Activated B cell treated with CpG ODN at 0.5 μM for 24 hours (primary cell): ENCODE data around the gene PSMF1. TPM values are rescaled to one million over a fixed set of nuclear protein-coding genes. Genes with fewer than 3 reads are reported as not detected.

Experiments used
- ATAC-seq: fragments of 200-7000 bp; cut with Tn5 transposase; one replicate; pipeline ENCODE4 v1.10.0; 2021; ENCODE audit warnings: low read depth, mild to moderate bottlenecking, moderate library complexity
- CTCF ChIA-PET: fragments of 350-600 bp; sonication (Branson Sonifier 250); formaldehyde crosslinking; loops from one replicate; lab custom pipeline; 2021; ENCODE audit warnings: antibody characterized with exemption; lab: Charles Lee
- POLR2A ChIA-PET: fragments of 350-600 bp; sonication (Branson Sonifier 250); formaldehyde crosslinking; loops from one replicate; lab custom pipeline; 2021; ENCODE audit warnings: antibody characterized with exemption; lab: Charles Lee
- DNase-seq: peaks from one replicate; pipeline ENCODE4 v3.0.0; 2022
- H3K27ac Mint-ChIP-seq: one replicate; pipeline ENCODE4 v1.8.0; 2020; ENCODE audit warnings: mixed read lengths
- H3K27me3 Mint-ChIP-seq: one replicate; pipeline ENCODE4 v1.8.0; 2021; ENCODE audit warnings: mixed read lengths
- H3K36me3 Mint-ChIP-seq: one replicate; pipeline ENCODE4 v1.8.0; 2021; ENCODE audit warnings: low read depth, mixed read lengths
- H3K4me1 Mint-ChIP-seq: one replicate; pipeline ENCODE4 v1.8.0; 2021; ENCODE audit warnings: mixed read lengths
- H3K4me3 Mint-ChIP-seq: one replicate; pipeline ENCODE4 v1.8.0; 2020; ENCODE audit warnings: mild to moderate bottlenecking, mixed read lengths
- H3K9me3 Mint-ChIP-seq: one replicate; pipeline ENCODE4 v1.8.0; 2020; ENCODE audit warnings: mixed read lengths
- intact Hi-C: fragments of 100-400 bp; cut with micrococcal nuclease; formaldehyde crosslinking; loops from one replicate; pipeline ENCODE4 v1.15.1; 2024
- total RNA-seq: library from RNA; stranded (reverse); gene quantifications from 2 replicates; pipeline ENCODE4 v1.2.3, GENCODE V29; 2022
- TF ChIP-seq, protein P1 (sequence below): fragments of 200-600 bp; IDR thresholded peaks from one replicate; pipeline ENCODE4 v1.8.0; 2022; ENCODE audit warnings: antibody characterized with exemption, mild to moderate bottlenecking

Gene PSMF1
- total RNA-seq, 1 donor from 2014 or later, result 130 TPM

DNA sequence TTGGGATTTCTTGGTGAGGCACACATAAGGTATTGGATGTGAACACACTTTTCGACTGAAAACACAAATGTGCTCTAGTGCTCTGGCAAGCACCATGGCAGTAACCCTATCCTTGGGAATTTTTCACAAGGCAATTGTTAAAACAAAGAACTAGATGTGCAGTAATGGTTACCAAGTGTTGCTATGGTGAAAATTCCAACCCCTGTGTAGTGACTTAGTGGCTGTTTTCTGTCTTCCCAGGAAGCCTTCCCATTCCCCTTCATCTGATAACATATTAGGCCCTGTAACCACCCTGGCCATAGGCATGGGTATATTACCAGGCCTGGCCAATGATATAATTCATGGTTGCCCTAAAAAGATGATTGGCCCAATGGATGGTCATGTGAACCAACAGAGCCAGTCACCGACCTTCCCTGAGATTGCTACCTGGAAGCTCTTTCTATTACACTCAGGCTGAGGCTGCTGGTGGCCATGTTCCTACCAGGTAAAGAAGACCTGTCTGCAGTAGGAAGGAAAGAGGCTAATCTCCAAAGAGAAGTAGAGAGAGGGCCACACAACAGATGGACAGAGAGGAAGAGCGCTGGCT is 89.0 kb downstream of the PSMF1 start:
- H3K27me3 Mint-ChIP-seq, result peaks cover 16% of the 10 kb centered on the region
- no peaks in the 10 kb centered on the region for H3K9me3 Mint-ChIP-seq
- ATAC-seq (no peak), DNase-seq (no peak)
- H3K36me3 Mint-ChIP-seq, result no peaks in the 10 kb centered on the region
- TF ChIP-seq, protein P1, sequence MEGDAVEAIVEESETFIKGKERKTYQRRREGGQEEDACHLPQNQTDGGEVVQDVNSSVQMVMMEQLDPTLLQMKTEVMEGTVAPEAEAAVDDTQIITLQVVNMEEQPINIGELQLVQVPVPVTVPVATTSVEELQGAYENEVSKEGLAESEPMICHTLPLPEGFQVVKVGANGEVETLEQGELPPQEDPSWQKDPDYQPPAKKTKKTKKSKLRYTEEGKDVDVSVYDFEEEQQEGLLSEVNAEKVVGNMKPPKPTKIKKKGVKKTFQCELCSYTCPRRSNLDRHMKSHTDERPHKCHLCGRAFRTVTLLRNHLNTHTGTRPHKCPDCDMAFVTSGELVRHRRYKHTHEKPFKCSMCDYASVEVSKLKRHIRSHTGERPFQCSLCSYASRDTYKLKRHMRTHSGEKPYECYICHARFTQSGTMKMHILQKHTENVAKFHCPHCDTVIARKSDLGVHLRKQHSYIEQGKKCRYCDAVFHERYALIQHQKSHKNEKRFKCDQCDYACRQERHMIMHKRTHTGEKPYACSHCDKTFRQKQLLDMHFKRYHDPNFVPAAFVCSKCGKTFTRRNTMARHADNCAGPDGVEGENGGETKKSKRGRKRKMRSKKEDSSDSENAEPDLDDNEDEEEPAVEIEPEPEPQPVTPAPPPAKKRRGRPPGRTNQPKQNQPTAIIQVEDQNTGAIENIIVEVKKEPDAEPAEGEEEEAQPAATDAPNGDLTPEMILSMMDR, result no peak
- H3K27ac Mint-ChIP-seq, result no peak overlapping the region
- no peak overlapping the region for H3K4me3 Mint-ChIP-seq
- no peaks in the 10 kb centered on the region for H3K4me1 Mint-ChIP-seq
- intact Hi-C loops, result no loop called here
- ChIA-PET POLR2A (no interaction called here), CTCF (no interaction called here)

DNA sequence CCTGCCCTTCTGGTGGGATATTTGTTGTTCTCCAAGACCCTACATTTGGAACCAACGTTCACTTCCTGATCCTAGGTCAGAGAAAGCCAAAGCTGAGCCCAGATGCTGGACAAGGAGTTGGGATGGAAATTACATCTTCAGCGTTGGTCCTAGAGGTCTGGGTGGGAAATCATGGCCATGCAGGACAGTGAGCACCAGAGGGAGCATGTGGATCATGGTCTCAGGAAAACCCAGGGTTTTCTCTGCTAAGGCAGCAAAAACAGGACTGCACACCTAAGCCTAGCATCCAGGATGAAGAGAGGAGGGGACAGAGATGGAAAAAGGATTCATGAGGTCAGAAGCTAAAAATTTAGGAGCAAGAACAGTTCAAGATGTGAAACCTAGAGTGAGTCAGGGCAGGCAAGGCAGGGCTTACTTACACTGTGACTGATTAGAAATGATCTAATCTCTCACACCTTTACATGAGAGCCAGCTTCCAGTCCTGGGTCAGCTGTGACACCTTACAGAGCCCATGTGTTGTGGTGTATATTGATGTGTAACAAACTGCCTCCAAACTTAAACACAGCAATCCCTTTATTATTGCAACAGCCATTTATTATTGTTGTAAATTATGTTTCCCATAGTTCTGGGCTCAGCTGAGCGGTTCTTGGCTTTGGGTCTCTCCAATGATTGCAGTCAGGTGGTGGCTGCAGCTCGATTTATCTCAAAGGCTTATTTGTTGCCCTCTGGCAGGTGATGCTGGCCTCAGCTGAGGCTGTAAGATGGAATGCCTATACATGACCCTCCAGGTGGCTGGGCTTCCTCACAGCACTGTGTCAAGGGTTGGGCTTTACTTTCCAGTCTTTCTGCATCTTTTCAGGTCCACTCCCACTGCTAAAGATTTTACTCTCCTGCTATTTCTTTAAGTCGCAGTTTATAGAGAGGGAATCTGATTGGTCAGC is 91.3 kb downstream of the PSMF1 start:
- ATAC-seq (no peak), DNase-seq (no peak)
- Mint-ChIP-seq H3K27me3 (peaks cover 26% of the 10 kb centered on the region), H3K9me3 (no peaks in the 10 kb centered on the region), H3K4me1 (peaks cover 4% of the 10 kb centered on the region), H3K27ac (no peak overlapping the region), H3K36me3 (no peaks in the 10 kb centered on the region), H3K4me3 (no peak overlapping the region)
- TF ChIP-seq, protein P1, result no peak
- ChIA-PET CTCF (interaction anchor here (0.6 to 2.0 kb wide), 3 partner anchors 43 to 294 kb away, joined by 3 to 6 read pairs (median 3); no protein-coding TSS in a partner anchor), POLR2A (no interaction called here)
- intact Hi-C loops, result no loop called here

DNA sequence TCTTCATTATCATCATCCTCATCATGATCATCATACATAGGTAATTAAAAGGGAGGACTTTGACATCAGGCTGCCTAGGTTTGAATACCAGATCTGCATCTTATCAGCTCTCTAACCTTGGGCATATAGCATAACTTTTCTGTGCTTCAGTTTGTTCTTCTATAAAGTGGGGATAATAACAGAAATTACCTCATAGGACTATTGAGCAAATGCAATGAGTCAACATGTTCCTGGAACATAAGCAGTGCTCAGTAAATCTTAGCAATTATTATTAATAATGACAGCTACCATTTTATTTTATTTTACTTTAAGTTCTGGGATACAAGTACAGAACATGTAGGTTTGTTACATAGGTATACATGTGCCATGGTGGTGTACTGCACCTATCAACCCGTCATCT is 92.1 kb downstream of the PSMF1 start:
- TF ChIP-seq, protein P1, result no peak
- H3K9me3 Mint-ChIP-seq, result no peaks in the 10 kb centered on the region
- POLR2A ChIA-PET, result no interaction called here
- no peak overlapping the region for H3K27ac Mint-ChIP-seq
- H3K4me3 Mint-ChIP-seq, result no peak overlapping the region
- peaks cover 4% of the 10 kb centered on the region for H3K4me1 Mint-ChIP-seq
- DNase-seq (no peak), ATAC-seq (no peak)
- intact Hi-C loops, result no loop called here
- no peaks in the 10 kb centered on the region for H3K36me3 Mint-ChIP-seq
- peaks cover 34% of the 10 kb centered on the region for H3K27me3 Mint-ChIP-seq
- CTCF ChIA-PET, result interaction anchor here (0.6 to 2.0 kb wide), 3 partner anchors 43 to 293 kb away, joined by 3 to 6 read pairs (median 3); no protein-coding TSS in a partner anchor

DNA sequence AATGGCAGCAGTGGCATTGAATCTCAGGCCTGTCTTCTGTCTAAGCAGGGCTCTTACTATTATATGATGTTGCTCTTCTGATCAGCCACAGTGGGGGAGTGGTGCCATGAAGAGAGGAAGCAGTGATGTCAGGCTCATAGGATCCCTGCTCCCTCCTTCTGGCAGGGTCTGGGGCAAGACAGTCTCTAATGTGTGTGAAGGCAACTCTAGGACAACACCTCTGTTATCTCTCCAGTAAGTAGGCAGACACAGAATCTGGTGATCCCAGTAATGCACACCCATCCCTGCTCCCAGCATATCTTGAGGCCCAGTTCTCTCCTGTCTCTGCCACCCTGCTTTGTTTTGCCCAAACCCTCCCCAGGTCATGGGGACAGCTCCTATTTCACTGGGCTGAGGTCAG is 93.6 kb downstream of the PSMF1 start:
- Mint-ChIP-seq H3K9me3 (no peaks in the 10 kb centered on the region), H3K27ac (no peak overlapping the region), H3K4me3 (no peak overlapping the region), H3K36me3 (no peaks in the 10 kb centered on the region), H3K27me3 (peaks cover 41% of the 10 kb centered on the region), H3K4me1 (peaks cover 7% of the 10 kb centered on the region)
- DNase-seq (no peak), ATAC-seq (no peak)
- ChIA-PET POLR2A (no interaction called here), CTCF (interaction anchor here (0.9 to 2.2 kb wide), 4 partner anchors 104 to 396 kb away, joined by 3 to 12 read pairs (median 4); no protein-coding TSS in a partner anchor)
- intact Hi-C loops, result loop anchor here (2.0 kb wide), 1 partner anchor 225 kb away; no protein-coding TSS in a partner anchor
- TF ChIP-seq, protein P1, result no peak
